GM23338 (cell line): ENCODE measurements around the gene FHL2. TPM values are rescaled to one million over a fixed set of nuclear protein-coding genes. Genes with fewer than 3 reads are reported as not detected.

ENCODE experiments used
- ATAC-seq: fragments of 200-7000 bp; cut with Tn5 transposase; 3 replicates; pipeline ENCODE4 v1.9.1; 2020
- DNase-seq: peaks from one replicate; pipeline ENCODE4 v3.0.0-alpha.2; 2015; ENCODE audit warnings: low spot score
- H2AFZ ChIP-seq: fragments of 200-600 bp; sonication (generic); 2 replicates; pipeline ENCODE4 v1.8.0; 2016; ENCODE audit warnings: antibody characterized with exemption, mild to moderate bottlenecking, moderate library complexity
- H3F3A ChIP-seq: fragments of 200-600 bp; sonication (generic); replicated peaks from 2 replicates; pipeline ENCODE4 v1.8.0; 2017; ENCODE audit warnings: antibody characterized with exemption, mixed run types, low read depth
- H3K27ac ChIP-seq: fragments of 200-600 bp; sonication (generic); 2 replicates; pipeline ENCODE4 v1.6.1; 2016; ENCODE audit warnings: low read depth
- H3K27me3 ChIP-seq: fragments of 200-600 bp; sonication (generic); 2 replicates; pipeline ENCODE4 v1.8.0; 2016; ENCODE audit warnings: mild to moderate bottlenecking, mixed run types, moderate library complexity; ENCODE audit not compliant: insufficient read depth
- H3K36me3 ChIP-seq: fragments of 200-600 bp; sonication (generic); 2 replicates; pipeline ENCODE4 v1.8.0; 2016; ENCODE audit warnings: mild to moderate bottlenecking; ENCODE audit not compliant: insufficient read depth
- H3K4me1 ChIP-seq: fragments of 200-600 bp; sonication (generic); 2 replicates; pipeline ENCODE4 v1.8.0; 2016; ENCODE audit warnings: mild to moderate bottlenecking, moderate library complexity; ENCODE audit not compliant: insufficient read depth
- H3K4me2 ChIP-seq: fragments of 200-600 bp; sonication (generic); 2 replicates; pipeline ENCODE4 v1.7.1; 2017; ENCODE audit warnings: mixed run types
- H3K4me3 ChIP-seq: fragments of 200-600 bp; sonication (generic); 2 replicates; pipeline ENCODE4 v1.6.1; 2016; ENCODE audit warnings: mixed run types
- H3K79me2 ChIP-seq: fragments of 200-600 bp; sonication (generic); replicated peaks from 2 replicates; pipeline ENCODE4 v1.8.0; 2017; ENCODE audit warnings: mild to moderate bottlenecking; ENCODE audit not compliant: insufficient read depth
- H3K9me2 ChIP-seq: fragments of 200-600 bp; sonication (generic); 2 replicates; pipeline ENCODE4 v1.8.0; 2017; ENCODE audit not compliant: insufficient read depth
- H4K20me1 ChIP-seq: fragments of 200-600 bp; sonication (generic); replicated peaks from 2 replicates; pipeline ENCODE4 v1.8.0; 2017; ENCODE audit warnings: mild to moderate bottlenecking; ENCODE audit not compliant: insufficient read depth
- H3K27ac Mint-ChIP-seq: 2 replicates; pipeline ENCODE4 v1.8.0; 2020; ENCODE audit warnings: inconsistent platforms, mild to moderate bottlenecking, moderate library complexity, mixed read lengths
- H3K27me3 Mint-ChIP-seq: 3 replicates; pipeline ENCODE4 v1.8.0; 2022; ENCODE audit warnings: low read depth, mild to moderate bottlenecking, moderate library complexity, mixed read lengths, inconsistent platforms; ENCODE audit not compliant: insufficient read depth, poor library complexity
- H3K36me3 Mint-ChIP-seq: 3 replicates; pipeline ENCODE4 v1.8.0; 2021; ENCODE audit warnings: low read depth, mild to moderate bottlenecking, inconsistent platforms, moderate library complexity, mixed read lengths
- H3K4me1 Mint-ChIP-seq: 3 replicates; pipeline ENCODE4 v1.8.0; 2020; ENCODE audit warnings: mild to moderate bottlenecking, inconsistent platforms, mixed read lengths
- H3K4me3 Mint-ChIP-seq: 3 replicates; pipeline ENCODE4 v1.8.0; 2021; ENCODE audit warnings: moderate library complexity, mild to moderate bottlenecking, inconsistent platforms, mixed read lengths
- H3K9me3 Mint-ChIP-seq: 3 replicates; pipeline ENCODE4 v1.8.0; 2020; ENCODE audit warnings: moderate library complexity, mild to moderate bottlenecking, inconsistent platforms, mixed read lengths
- CREB1 ChIP-seq: fragments of 250-450 bp; sonication (Bioruptor Pico); IDR thresholded peaks from 2 replicates; pipeline ENCODE4 v1.5.0; 2020; ENCODE audit warnings: low read depth, mild to moderate bottlenecking, moderate library complexity
- CTCF ChIP-seq, 2 experiments: fragments of 200-600 bp in 1 of 2; sonication (generic) in 1 of 2; conservative IDR thresholded peaks; 2 replicates each; pipeline versions ENCODE4 v1.5.1 to v1.6.1; 2016 to 2017; ENCODE audit warnings: antibody characterized with exemption in 2 of 2, low read depth in 2 of 2, mild to moderate bottlenecking in 2 of 2, moderate library complexity in 1 of 2
- ETS1 ChIP-seq: IDR thresholded peaks from 2 replicates; pipeline ENCODE4 v1.6.1; 2016; ENCODE audit warnings: antibody characterized with exemption
- EZH2 ChIP-seq: fragments of 200-600 bp; sonication (generic); IDR thresholded peaks from one replicate; pipeline ENCODE4 v1.8.0; 2017; ENCODE audit warnings: antibody characterized with exemption, mild to moderate bottlenecking, low read depth; ENCODE audit not compliant: unreplicated experiment
- EZH2phosphoT487 ChIP-seq: fragments of 200-600 bp; sonication (generic); IDR thresholded peaks from one replicate; pipeline ENCODE4 v1.8.1; 2018; ENCODE audit warnings: antibody characterized with exemption; ENCODE audit not compliant: unreplicated experiment
- JUNB ChIP-seq: IDR thresholded peaks from one replicate; pipeline ENCODE4 v1.6.1; 2016; ENCODE audit warnings: antibody characterized with exemption; ENCODE audit not compliant: unreplicated experiment
- NANOG ChIP-seq: IDR thresholded peaks from 2 replicates; pipeline ENCODE4 v1.6.1; 2016; ENCODE audit warnings: antibody characterized with exemption, borderline replicate concordance
- POLR2AphosphoS5 ChIP-seq: IDR thresholded peaks from 2 replicates; pipeline ENCODE4 v1.6.1; 2016; ENCODE audit warnings: antibody characterized with exemption, low read depth
- REST ChIP-seq: IDR thresholded peaks from one replicate; pipeline ENCODE4 v1.6.1; 2018; ENCODE audit warnings: antibody characterized with exemption; ENCODE audit not compliant: unreplicated experiment
- STAT1 ChIP-seq: IDR thresholded peaks from one replicate; pipeline ENCODE4 v1.6.1; 2016; ENCODE audit warnings: antibody characterized with exemption; ENCODE audit not compliant: unreplicated experiment
- ZNF114 ChIP-seq: fragments of 250-450 bp; sonication (Bioruptor Pico); IDR thresholded peaks from 2 replicates; pipeline ENCODE4 v1.5.0; 2020; ENCODE audit warnings: mild to moderate bottlenecking, moderate library complexity
- ZNF331 ChIP-seq: fragments of 250-450 bp; sonication (Bioruptor Pico); IDR thresholded peaks from 2 replicates; pipeline ENCODE4 v1.5.0; 2020; ENCODE audit warnings: low read depth, mild to moderate bottlenecking, moderate library complexity
- polyA plus RNA-seq: library from polyadenylated mRNA; unstranded; fragments of >200 nt; fragmentation: Nextera tagmentation; extraction: Ambion mirVana; gene quantifications from 2 replicates; pipeline ENCODE4 v1.2.1, GENCODE V29; 2016
- total RNA-seq: library from RNA; depleted of rRNA; stranded (reverse); fragments of >200 nt; shearing (Covaris generic); gene quantifications from 2 replicates; pipeline ENCODE4 v1.2.3, GENCODE V29; 2014
- TF ChIP-seq, protein P1 (sequence below): fragments of 250-450 bp; sonication (Bioruptor Pico); IDR thresholded peaks from 2 replicates; pipeline ENCODE4 v1.5.0; 2020; ENCODE audit warnings: mild to moderate bottlenecking, moderate library complexity

Gene FHL2
- total and polyA plus RNA-seq, 2 experiments from 2014 or later: 29.0 to 30.9 TPM

GRCh38 chr2:105337122-105338019, 61.5 kb downstream of the FHL2 start, which contains the start of gene C2orf49:
C2orf49 (plus strand) TSS chr2:105337540; CDS start chr2:105337588, 48 bp downstream.
- Histone ChIP-seq H3K27ac (peak within 1 kb of the TSS; percentile 100), H3K79me2 (peaks cover 52% of the 10 kb centered on the region)

More at GRCh38 chr2:105337122-105338019, 61.5 kb downstream of the FHL2 start, which contains the start of gene C2orf49:
- ATAC-seq: peak; percentile 97
- H3K27me3 Mint-ChIP-seq: peaks cover 6% of the 10 kb centered on the region
- TF ChIP-seq CREB1 (peak; percentile 98), ZNF114 (CRISPR knock-in tag) (no peak), EZH2 (no peak), ZNF331 (CRISPR knock-in tag) (no peak), STAT1 (no peak), NANOG (no peak), EZH2phosphoT487 (no peak), CTCF (conservative IDR thresholded peaks at IDR 0.05; ENCODE audit: low read depth in 2 of 2) (no peak), REST (no peak), POLR2AphosphoS5 (peak; percentile 37; the same call in 1 of the 2 replicates), ETS1 (peak; percentile 74; the same call in 1 of the 2 replicates), JUNB (no peak)
- TF ChIP-seq, protein P1, sequence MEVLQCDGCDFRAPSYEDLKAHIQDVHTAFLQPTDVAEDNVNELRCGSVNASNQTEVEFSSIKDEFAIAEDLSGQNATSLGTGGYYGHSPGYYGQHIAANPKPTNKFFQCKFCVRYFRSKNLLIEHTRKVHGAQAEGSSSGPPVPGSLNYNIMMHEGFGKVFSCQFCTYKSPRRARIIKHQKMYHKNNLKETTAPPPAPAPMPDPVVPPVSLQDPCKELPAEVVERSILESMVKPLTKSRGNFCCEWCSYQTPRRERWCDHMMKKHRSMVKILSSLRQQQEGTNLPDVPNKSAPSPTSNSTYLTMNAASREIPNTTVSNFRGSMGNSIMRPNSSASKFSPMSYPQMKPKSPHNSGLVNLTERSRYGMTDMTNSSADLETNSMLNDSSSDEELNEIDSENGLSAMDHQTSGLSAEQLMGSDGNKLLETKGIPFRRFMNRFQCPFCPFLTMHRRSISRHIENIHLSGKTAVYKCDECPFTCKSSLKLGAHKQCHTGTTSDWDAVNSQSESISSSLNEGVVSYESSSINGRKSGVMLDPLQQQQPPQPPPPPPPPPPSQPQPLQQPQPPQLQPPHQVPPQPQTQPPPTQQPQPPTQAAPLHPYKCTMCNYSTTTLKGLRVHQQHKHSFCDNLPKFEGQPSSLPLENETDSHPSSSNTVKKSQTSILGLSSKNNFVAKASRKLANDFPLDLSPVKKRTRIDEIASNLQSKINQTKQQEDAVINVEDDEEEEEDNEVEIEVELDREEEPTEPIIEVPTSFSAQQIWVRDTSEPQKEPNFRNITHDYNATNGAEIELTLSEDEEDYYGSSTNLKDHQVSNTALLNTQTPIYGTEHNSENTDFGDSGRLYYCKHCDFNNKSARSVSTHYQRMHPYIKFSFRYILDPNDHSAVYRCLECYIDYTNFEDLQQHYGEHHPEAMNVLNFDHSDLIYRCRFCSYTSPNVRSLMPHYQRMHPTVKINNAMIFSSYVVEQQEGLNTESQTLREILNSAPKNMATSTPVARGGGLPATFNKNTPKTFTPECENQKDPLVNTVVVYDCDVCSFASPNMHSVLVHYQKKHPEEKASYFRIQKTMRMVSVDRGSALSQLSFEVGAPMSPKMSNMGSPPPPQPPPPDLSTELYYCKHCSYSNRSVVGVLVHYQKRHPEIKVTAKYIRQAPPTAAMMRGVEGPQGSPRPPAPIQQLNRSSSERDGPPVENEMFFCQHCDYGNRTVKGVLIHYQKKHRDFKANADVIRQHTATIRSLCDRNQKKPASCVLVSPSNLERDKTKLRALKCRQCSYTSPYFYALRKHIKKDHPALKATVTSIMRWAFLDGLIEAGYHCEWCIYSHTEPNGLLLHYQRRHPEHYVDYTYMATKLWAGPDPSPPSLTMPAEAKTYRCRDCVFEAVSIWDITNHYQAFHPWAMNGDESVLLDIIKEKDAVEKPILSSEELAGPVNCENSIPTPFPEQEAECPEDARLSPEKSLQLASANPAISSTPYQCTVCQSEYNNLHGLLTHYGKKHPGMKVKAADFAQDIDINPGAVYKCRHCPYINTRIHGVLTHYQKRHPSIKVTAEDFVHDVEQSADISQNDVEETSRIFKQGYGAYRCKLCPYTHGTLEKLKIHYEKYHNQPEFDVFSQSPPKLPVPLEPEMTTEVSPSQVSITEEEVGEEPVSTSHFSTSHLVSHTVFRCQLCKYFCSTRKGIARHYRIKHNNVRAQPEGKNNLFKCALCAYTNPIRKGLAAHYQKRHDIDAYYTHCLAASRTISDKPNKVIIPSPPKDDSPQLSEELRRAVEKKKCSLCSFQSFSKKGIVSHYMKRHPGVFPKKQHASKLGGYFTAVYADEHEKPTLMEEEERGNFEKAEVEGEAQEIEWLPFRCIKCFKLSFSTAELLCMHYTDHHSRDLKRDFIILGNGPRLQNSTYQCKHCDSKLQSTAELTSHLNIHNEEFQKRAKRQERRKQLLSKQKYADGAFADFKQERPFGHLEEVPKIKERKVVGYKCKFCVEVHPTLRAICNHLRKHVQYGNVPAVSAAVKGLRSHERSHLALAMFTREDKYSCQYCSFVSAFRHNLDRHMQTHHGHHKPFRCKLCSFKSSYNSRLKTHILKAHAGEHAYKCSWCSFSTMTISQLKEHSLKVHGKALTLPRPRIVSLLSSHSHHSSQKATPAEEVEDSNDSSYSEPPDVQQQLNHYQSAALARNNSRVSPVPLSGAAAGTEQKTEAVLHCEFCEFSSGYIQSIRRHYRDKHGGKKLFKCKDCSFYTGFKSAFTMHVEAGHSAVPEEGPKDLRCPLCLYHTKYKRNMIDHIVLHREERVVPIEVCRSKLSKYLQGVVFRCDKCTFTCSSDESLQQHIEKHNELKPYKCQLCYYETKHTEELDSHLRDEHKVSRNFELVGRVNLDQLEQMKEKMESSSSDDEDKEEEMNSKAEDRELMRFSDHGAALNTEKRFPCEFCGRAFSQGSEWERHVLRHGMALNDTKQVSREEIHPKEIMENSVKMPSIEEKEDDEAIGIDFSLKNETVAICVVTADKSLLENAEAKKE: no peak
- Histone ChIP-seq H3K4me1 (peaks cover 18% of the 10 kb centered on the region), H3K9me2 (no peaks in the 10 kb centered on the region), H3F3A (no peaks in the 10 kb centered on the region), H4K20me1 (peaks cover 16% of the 10 kb centered on the region; the same call in 1 of the 2 replicates), H2AFZ (peak within 1 kb of the TSS; percentile 97), H3K36me3 (peaks cover 29% of the 10 kb centered on the region), H3K4me2 (peak within 1 kb of the TSS; percentile 96), H3K27me3 (no peaks in the 10 kb centered on the region), H3K4me3 (peak within 1 kb of the TSS; percentile 71)
- H3K4me1 Mint-ChIP-seq: peaks cover 6% of the 10 kb centered on the region; the same call in 1 of the 3 replicates
- H3K9me3 Mint-ChIP-seq: no peaks in the 10 kb centered on the region
- peak within 1 kb of the TSS; percentile 100 for H3K27ac Mint-ChIP-seq
- peak within 1 kb of the TSS; percentile 99 for H3K4me3 Mint-ChIP-seq
- H3K36me3 Mint-ChIP-seq: peaks cover 22% of the 10 kb centered on the region
- DNase-seq: peak; percentile 96
